HCT116 (cell line): ENCODE data around the gene GPR155. TPM values are rescaled to one million over a fixed set of nuclear protein-coding genes. Genes with fewer than 3 reads are reported as not detected.

Source experiments
- ATAC-seq: fragments of 200-7000 bp; cut with Tn5 transposase; 2 replicates; pipeline ENCODE4 v1.9.1; 2020; ENCODE audit warnings: mild to moderate bottlenecking, moderate library complexity
- BruUV-seq: library from RNA; stranded (reverse); fragments of 400-500 nt; replicated peaks from 2 replicates; lab custom pipeline; 2021; lab: Mats Ljungman, UMichigan
- CTCF ChIA-PET: fragments of 300-600 bp; sonication (Branson Sonifier 250); formaldehyde crosslinking; loops from one replicate; lab custom pipeline; 2021; ENCODE audit warnings: antibody characterized with exemption; lab: Charles Lee
- POLR2A ChIA-PET: fragments of 300-600, 350-600 bp; sonication (Branson Sonifier 250); formaldehyde crosslinking; loops from one replicate; lab custom pipeline; 2021; ENCODE audit warnings: antibody characterized with exemption; lab: Charles Lee
- RAD21 ChIA-PET, 2 experiments: fragments of 300-600 bp; sonication (Branson Sonifier 250); formaldehyde crosslinking; loops; one replicate each; lab custom pipeline; 2023; ENCODE audit warnings: low total read pairs in 2 of 2; ENCODE audit not compliant: uncharacterized antibody in 2 of 2, unreplicated experiment in 2 of 2, low non-redundant PET in 1 of 2; lab: Charles Lee
- DNase-seq: peaks from one replicate; pipeline ENCODE4 v3.0.0-alpha.2; 2010; ENCODE audit warnings: low read depth, low spot score
- H2AFZ ChIP-seq: fragments of 200-600 bp; shearing (Covaris generic), sonication (generic); 2 replicates; pipeline ENCODE4 v1.6.1; 2017; ENCODE audit warnings: low read depth, mixed run types, mixed read lengths, antibody characterized with exemption, low read length; ENCODE audit not compliant: poor library complexity, severe bottlenecking
- H3K27ac ChIP-seq: 2 replicates; pipeline ENCODE4 v1.5.1; 2012; ENCODE audit warnings: low read depth, low read length
- H3K27me3 ChIP-seq: fragments of 200-600 bp; sonication (generic); 2 replicates; pipeline ENCODE4 v1.6.1; 2016; ENCODE audit warnings: mixed run types, low read length, mixed read lengths; ENCODE audit not compliant: insufficient read depth
- H3K36me3 ChIP-seq, 2 experiments: fragments of 200-500 bp in 1 of 2; fragments of 200-600 bp in 1 of 2; sonication (Bioruptor generic) in 1 of 2; sonication (generic) in 1 of 2; 2 replicates each; pipeline versions ENCODE4 v1.5.1 to v1.6.1; 2014 to 2016; ENCODE audit warnings: low read length in 2 of 2, inconsistent platforms in 1 of 2, mixed read lengths in 1 of 2, mixed run types in 1 of 2; ENCODE audit not compliant: insufficient read depth in 2 of 2, control insufficient read depth in 1 of 2
- H3K4me1 ChIP-seq, 2 experiments: fragments of 200-600 bp in 1 of 2; sonication (generic) in 1 of 2; 2 replicates each; pipeline versions ENCODE4 v1.5.1 to v1.6.1; 2012 to 2017; ENCODE audit warnings: low read length in 2 of 2, inconsistent platforms in 1 of 2, mild to moderate bottlenecking in 1 of 2, mixed read lengths in 1 of 2, mixed run types in 1 of 2, moderate library complexity in 1 of 2; ENCODE audit not compliant: insufficient read depth in 2 of 2, control insufficient read depth in 1 of 2
- H3K4me2 ChIP-seq: fragments of 200-600 bp; sonication (generic); 2 replicates; pipeline ENCODE4 v1.6.1; 2017; ENCODE audit warnings: mixed run types, low read length, mixed read lengths
- H3K4me3 ChIP-seq, 2 experiments: fragments of 200-600 bp in 1 of 2; sonication (generic) in 1 of 2; replicated peaks in 1 of 2; 2 replicates each; pipeline ENCODE4 v1.5.1; 2011 to 2016; ENCODE audit warnings: low read length in 2 of 2, control low read depth in 1 of 2, low read depth in 1 of 2, mild to moderate bottlenecking in 1 of 2, mixed read lengths in 1 of 2, mixed run types in 1 of 2
- H3K79me2 ChIP-seq: fragments of 200-600 bp; sonication (generic); 2 replicates; pipeline ENCODE4 v1.6.1; 2017; ENCODE audit warnings: mild to moderate bottlenecking, mixed run types, low read length, moderate library complexity, mixed read lengths; ENCODE audit not compliant: insufficient read depth
- H3K9ac ChIP-seq: fragments of 200-600 bp; sonication (generic); 2 replicates; pipeline ENCODE4 v1.6.1; 2016; ENCODE audit warnings: low read length, mixed read lengths
- H3K9me2 ChIP-seq: fragments of 200-600 bp; sonication (generic), shearing (Covaris generic); 2 replicates; pipeline ENCODE4 v1.6.1; 2017; ENCODE audit warnings: mixed run types, mild to moderate bottlenecking, moderate library complexity; ENCODE audit not compliant: insufficient read depth
- H3K9me3 ChIP-seq, 2 experiments: fragments of 200-500 bp in 1 of 2; fragments of 200-600 bp in 1 of 2; sonication (Bioruptor generic) in 1 of 2; sonication (generic) in 1 of 2; 2 replicates each; pipeline ENCODE4 v1.6.1; 2014 to 2017; ENCODE audit warnings: low read length in 2 of 2, mixed read lengths in 2 of 2, inconsistent platforms in 1 of 2, low read depth in 1 of 2, mild to moderate bottlenecking in 1 of 2, mixed run types in 1 of 2, moderate library complexity in 1 of 2; ENCODE audit not compliant: control insufficient read depth in 1 of 2, insufficient read depth in 1 of 2
- H4K20me1 ChIP-seq: fragments of 200-600 bp; sonication (generic), shearing (Covaris generic); 2 replicates; pipeline ENCODE4 v1.6.1; 2017; ENCODE audit warnings: mixed run types, mild to moderate bottlenecking, moderate library complexity; ENCODE audit not compliant: insufficient read depth
- ATF3 ChIP-seq: IDR thresholded peaks from 2 replicates; pipeline ENCODE4 v1.6.1; 2012
- CBX3 ChIP-seq: IDR thresholded peaks from 2 replicates; pipeline ENCODE4 v1.6.1; 2012; ENCODE audit warnings: low read depth
- CEBPB ChIP-seq: IDR thresholded peaks from 2 replicates; pipeline ENCODE4 v1.6.1; 2012; ENCODE audit warnings: low read depth
- EGR1 ChIP-seq: IDR thresholded peaks from 2 replicates; pipeline ENCODE4 v1.6.1; 2012; ENCODE audit warnings: low read depth
- EZH2phosphoT487 ChIP-seq: fragments of 200-600 bp; IDR thresholded peaks from 2 replicates; pipeline ENCODE4 v1.6.1; 2018; ENCODE audit warnings: antibody characterized with exemption, borderline replicate concordance
- MAX ChIP-seq: IDR thresholded peaks from 2 replicates; pipeline ENCODE4 v1.6.1; 2012
- POLR2A ChIP-seq: IDR thresholded peaks from 2 replicates; pipeline ENCODE4 v1.7.0; 2011; ENCODE audit warnings: borderline replicate concordance; ENCODE audit not compliant: insufficient read depth, insufficient read length; ENCODE audit errors: extremely low read depth
- RAD21 ChIP-seq: IDR thresholded peaks from 2 replicates; pipeline ENCODE4 v1.6.1; 2012; ENCODE audit warnings: low read depth, mild to moderate bottlenecking
- REST ChIP-seq: IDR thresholded peaks from 2 replicates; pipeline ENCODE4 v1.6.1; 2012; ENCODE audit warnings: low read depth
- YY1 ChIP-seq: IDR thresholded peaks from 2 replicates; pipeline ENCODE4 v1.6.1; 2011; ENCODE audit warnings: low read length, low read depth, moderate library complexity, mild to moderate bottlenecking; ENCODE audit not compliant: insufficient replicate concordance; ENCODE audit errors: extremely low read depth
- ZBTB33 ChIP-seq: IDR thresholded peaks from 2 replicates; pipeline ENCODE4 v1.6.1; 2011; ENCODE audit warnings: mild to moderate bottlenecking, low read length, moderate library complexity; ENCODE audit not compliant: insufficient replicate concordance; ENCODE audit errors: extremely low read depth
- ZFX ChIP-seq: fragments of 450-650 bp; IDR thresholded peaks from 2 replicates; pipeline ENCODE4 v1.6.1; 2017
- intact Hi-C: fragments of 100-400 bp; cut with micrococcal nuclease; formaldehyde crosslinking; loops from 2 replicates; pipeline ENCODE4 v1.10.0; 2022
- total RNA-seq: library from RNA; stranded (reverse); gene quantifications from one replicate; pipeline ENCODE4 v1.2.1, GENCODE V29; 2021; ENCODE audit not compliant: unreplicated experiment

GPR155 gene
- total RNA-seq, 1 experiment from 2014 or later: 3.8 TPM

GRCh38 chr2:174399171-174399570 is 87.7 kb downstream of the GPR155 start:
- POLR2A ChIA-PET: no interaction called here
- TF ChIP-seq CEBPB (no peak), POLR2A (no peak), ZBTB33 (no peak), ATF3 (no peak), RAD21 (no peak), EZH2phosphoT487 (no peak), REST (no peak), YY1 (no peak), EGR1 (no peak), CBX3 (no peak), MAX (no peak), ZFX (no peak)
- Histone ChIP-seq H3K27ac (no peak overlapping the region), H2AFZ (no peak overlapping the region), H4K20me1 (no peaks in the 10 kb centered on the region), H3K36me3 (no peaks in the 10 kb centered on the region), H3K4me2 (no peak overlapping the region), H3K9me2 (no peaks in the 10 kb centered on the region), H3K79me2 (peaks cover 13% of the 10 kb centered on the region), H3K9me3 (no peaks in the 10 kb centered on the region), H3K4me1 (peaks cover 5 to 10% of the 10 kb centered on the region in 2 experiments; a peak in 3 of 4 replicates), H3K9ac (no peak overlapping the region), H3K27me3 (no peaks in the 10 kb centered on the region), H3K4me3 (no peak overlapping the region)
- BruUV-seq: no TSS peak
- CTCF ChIA-PET: no interaction called here
- intact Hi-C loops: no loop called here
- RAD21 ChIA-PET: no interaction called here
- no peak for ATAC-seq
- no peak for DNase-seq
